Gastrocnemius medialis (tissue), 4 donors: ENCODE measurements around the gene MYO16. TPM values are rescaled to one million over a fixed set of nuclear protein-coding genes. Genes with fewer than 3 reads are reported as not detected.
A peak's percentile ranks its signal among the peaks of the same experiment; 100 is the strongest.

Experiments
- ATAC-seq, 2 donors: fragments of 150-250 bp; one replicate each; pipeline ENCODE4 v1.9.1; 2016
- DNase-seq, 2 donors: peaks; one replicate each; pipeline ENCODE4 v3.0.0-alpha.2; 2019
- H3K27ac ChIP-seq, 4 donors: fragments of 200-600 bp; sonication (generic); 1 replicate in 1 of 4; 2 replicates in 3 of 4; pipeline ENCODE4 v1.5.1; 2016 to 2018; ENCODE audit warnings: mild to moderate bottlenecking in 2 of 4, moderate library complexity in 1 of 4
- H3K27me3 ChIP-seq, 3 donors: fragments of 200-600 bp; sonication (generic) in 2 of 3; 1 replicate in 1 of 3; 2 replicates in 2 of 3; pipeline versions ENCODE4 v1.5.1 to v1.6.0; 2016 to 2019; ENCODE audit warnings: mild to moderate bottlenecking in 1 of 3, moderate library complexity in 1 of 3
- H3K36me3 ChIP-seq, 2 donors: fragments of 200-600 bp; sonication (generic) in 1 of 2; one replicate each; pipeline ENCODE4 v1.5.1; 2017 to 2018
- H3K4me1 ChIP-seq, 2 donors: fragments of 200-600 bp; sonication (generic) in 1 of 2; one replicate each; pipeline ENCODE4 v1.5.1; 2016 to 2017; ENCODE audit warnings: mild to moderate bottlenecking in 2 of 2
- H3K4me3 ChIP-seq, 4 donors: fragments of 200-600 bp; sonication (generic) in 3 of 4; 1 replicate in 1 of 4; 2 replicates in 3 of 4; pipeline ENCODE4 v1.5.1; 2016 to 2019; ENCODE audit warnings: mild to moderate bottlenecking in 2 of 4
- H3K9me3 ChIP-seq, 3 donors: fragments of 200-600 bp; sonication (generic) in 2 of 3; 1 replicate in 1 of 3; 2 replicates in 2 of 3; pipeline ENCODE4 v1.5.1; 2016 to 2019
- CTCF ChIP-seq, 5 experiments: fragments of 450-650 bp in 3 of 5; fragments of 200-600 bp in 2 of 5; sonication (generic) in 2 of 5; IDR thresholded peaks in 4 of 5; conservative IDR thresholded peaks in 1 of 5; 1 replicate in 4 of 5; 2 replicates in 1 of 5; pipeline ENCODE4 v1.5.1; 2016 to 2019; ENCODE audit warnings: antibody characterized with exemption in 5 of 5, mild to moderate bottlenecking in 3 of 5, moderate library complexity in 3 of 5
- POLR2A ChIP-seq, 2 donors: fragments of 450-650 bp; IDR thresholded peaks; one replicate each; pipeline ENCODE4 v1.6.1; 2017; ENCODE audit warnings: antibody characterized with exemption in 2 of 2, mild to moderate bottlenecking in 2 of 2, moderate library complexity in 2 of 2
- in situ Hi-C, 4 donors: fragments of 200-750 bp; cut with MboI; loops; one replicate each; pipeline versions ENCODE4 v1.15.0 to v1.8.0; 2017; ENCODE audit warnings: low sequenced_read_pairs in 4 of 4
- intact Hi-C: fragments of 100-400 bp; cut with DNase I; formaldehyde crosslinking; loops from one replicate; pipeline ENCODE4 v1.15.1; 2023; ENCODE audit warnings: low total_unique reads
- total RNA-seq, 4 donors: library from RNA; depleted of rRNA; stranded (reverse); fragments of >200 nt; gene quantifications; one replicate each; pipeline versions ENCODE4 v1.1.0 to v1.2.3, GENCODE V29; 2016

The MYO16 gene
- total RNA-seq, 4 donors from 2014 or later, result 0.02 TPM; not detected in 3

GRCh38 chr13:109196948-109197347 lies 567.5 kb downstream of the MYO16 start:
- no peak overlapping the region for H3K4me3 ChIP-seq
- H3K36me3 ChIP-seq, result no peaks in the 10 kb centered on the region
- in situ Hi-C loops, result no loop called here
- H3K27ac ChIP-seq, result no peak overlapping the region
- DNase-seq (no peak), ATAC-seq (no peak)
- H3K27me3 ChIP-seq, result no peaks in the 10 kb centered on the region
- TF ChIP-seq POLR2A (IDR thresholded peaks at IDR 0.05) (no peak), CTCF (IDR thresholded peaks at IDR 0.05 in 4 of 5, conservative IDR thresholded peaks at IDR 0.05 in 1 of 5) (peak in 1 of 5 experiments; percentile 18)
- intact Hi-C loops, result no loop called here
- H3K9me3 ChIP-seq, result no peaks in the 10 kb centered on the region
- no peaks in the 10 kb centered on the region for H3K4me1 ChIP-seq

GRCh38 chr13:109198585-109198984 lies 569.2 kb downstream of the MYO16 start:
- DNase-seq, result no peak
- H3K36me3 ChIP-seq, result no peaks in the 10 kb centered on the region
- no peak for TF ChIP-seq POLR2A (IDR thresholded peaks at IDR 0.05)
- no peak for TF ChIP-seq CTCF (IDR thresholded peaks at IDR 0.05 in 4 of 5, conservative IDR thresholded peaks at IDR 0.05 in 1 of 5)
- no peak overlapping the region for H3K27ac ChIP-seq
- no peaks in the 10 kb centered on the region for H3K9me3 ChIP-seq
- intact Hi-C loops (no loop called here), in situ Hi-C loops (no loop called here)
- H3K27me3 ChIP-seq, result no peaks in the 10 kb centered on the region
- H3K4me1 ChIP-seq, result no peaks in the 10 kb centered on the region
- H3K4me3 ChIP-seq, result no peak overlapping the region
- no peak for ATAC-seq

- Histone ChIP-seq H3K27ac (no peak overlapping the region), H3K9me3 (no peaks in the 10 kb centered on the region), H3K36me3 (no peaks in the 10 kb centered on the region), H3K4me1 (no peaks in the 10 kb centered on the region), H3K27me3 (no peaks in the 10 kb centered on the region), H3K4me3 (no peak overlapping the region)
- DNase-seq (no peak), ATAC-seq (no peak)
- intact Hi-C loops, result no loop called here
- no peak for TF ChIP-seq POLR2A (IDR thresholded peaks at IDR 0.05)
- TF ChIP-seq CTCF (IDR thresholded peaks at IDR 0.05 in 4 of 5, conservative IDR thresholded peaks at IDR 0.05 in 1 of 5), result no peak
- in situ Hi-C loops, result no loop called here
Observed at GRCh38 chr13:109199280-109199679, 569.9 kb downstream of the MYO16 start.

- DNase-seq (no peak), ATAC-seq (no peak)
- Histone ChIP-seq H3K36me3 (no peaks in the 10 kb centered on the region), H3K9me3 (no peaks in the 10 kb centered on the region), H3K4me3 (no peak overlapping the region), H3K27ac (no peak overlapping the region), H3K27me3 (no peaks in the 10 kb centered on the region), H3K4me1 (no peaks in the 10 kb centered on the region)
- intact Hi-C loops (no loop called here), in situ Hi-C loops (no loop called here)
- TF ChIP-seq CTCF (IDR thresholded peaks at IDR 0.05 in 4 of 5, conservative IDR thresholded peaks at IDR 0.05 in 1 of 5), result no peak
- no peak for TF ChIP-seq POLR2A (IDR thresholded peaks at IDR 0.05)
Observed at GRCh38 chr13:109200556-109200955, 571.1 kb downstream of the MYO16 start.

- DNase-seq (no peak), ATAC-seq (no peak)
- H3K9me3 ChIP-seq, result no peaks in the 10 kb centered on the region
- in situ Hi-C loops (no loop called here), intact Hi-C loops (no loop called here)
- no peak overlapping the region for H3K27ac ChIP-seq
- no peaks in the 10 kb centered on the region for H3K36me3 ChIP-seq
- H3K27me3 ChIP-seq, result no peaks in the 10 kb centered on the region
- TF ChIP-seq CTCF (IDR thresholded peaks at IDR 0.05 in 4 of 5, conservative IDR thresholded peaks at IDR 0.05 in 1 of 5), result no peak
- TF ChIP-seq POLR2A (IDR thresholded peaks at IDR 0.05), result no peak
- no peak overlapping the region for H3K4me3 ChIP-seq
- no peaks in the 10 kb centered on the region for H3K4me1 ChIP-seq
Observed at GRCh38 chr13:109203587-109203986, 574.2 kb downstream of the MYO16 start.
